NCI-H1436 treated with DMSO at 0.1 percent for 48 hours (cell line): ENCODE data around the gene TRIP10.
"Not testable (repeated sequence)": the region's sequence is repeated elsewhere in the genome, so short reads cannot be mapped to it uniquely, and the experiment has no call there.

Experiments used
- DNase-seq: peaks from one replicate; lab custom pipeline; 2025; lab: John Stamatoyannopoulos, UW

The TRIP10 gene

DNA sequence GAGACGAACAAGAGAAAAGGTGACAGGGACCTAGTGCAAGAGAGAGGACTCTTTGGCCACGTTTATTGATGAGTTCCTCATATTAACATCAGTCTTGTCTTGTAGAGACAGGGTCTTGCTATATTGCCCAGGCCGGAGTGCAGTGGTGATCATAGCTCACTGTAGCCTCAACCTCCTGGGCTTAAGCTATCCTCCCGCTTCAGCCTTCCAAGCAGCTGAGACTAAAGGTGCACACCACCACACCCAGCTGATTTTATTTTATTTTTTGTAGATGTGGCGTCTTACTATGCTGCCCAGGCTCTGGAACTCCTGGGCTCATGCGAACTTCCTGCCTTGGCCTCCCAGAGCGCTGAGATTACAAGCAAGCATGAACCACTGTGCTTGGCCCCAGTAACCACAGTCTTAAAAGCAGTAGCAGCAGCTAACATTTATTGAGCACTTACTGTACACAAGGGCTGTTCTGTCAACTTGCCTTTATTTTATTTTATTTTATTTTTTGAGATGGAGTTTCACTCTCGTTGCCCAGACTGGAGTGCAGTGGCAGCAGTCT lies 28.8 kb downstream of the TRIP10 start:
- no peak for DNase-seq

DNA sequence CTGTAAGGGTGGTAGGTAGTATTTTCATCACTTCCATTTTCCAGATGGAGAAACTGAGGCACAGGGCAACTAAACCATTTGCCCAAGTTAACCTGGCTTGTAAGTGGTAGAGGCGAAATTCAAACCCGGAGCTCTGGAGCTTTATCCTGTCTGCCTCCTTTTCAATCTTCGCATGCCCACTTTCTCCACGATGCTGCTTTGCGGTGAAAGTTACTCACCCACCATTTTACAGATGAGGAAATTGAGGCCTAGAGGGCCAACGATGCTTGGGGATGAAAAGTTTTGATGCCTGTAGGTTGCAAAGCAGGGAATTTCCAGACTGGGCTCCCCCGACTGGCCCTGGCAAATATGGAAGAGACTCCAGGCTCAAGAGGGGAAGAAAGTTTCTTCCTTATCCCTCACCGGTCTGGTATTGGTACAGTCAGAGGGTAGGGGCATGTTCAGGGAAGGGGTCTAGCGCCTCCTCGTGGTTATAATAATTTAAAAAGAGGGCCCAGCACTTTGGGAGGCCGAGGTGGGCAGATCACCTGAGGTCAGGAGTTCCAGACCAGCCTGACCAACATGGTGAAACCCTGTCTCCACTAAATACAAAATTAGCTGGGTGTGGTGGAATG lies 29.6 kb downstream of the TRIP10 start:
- no peak for DNase-seq

DNA sequence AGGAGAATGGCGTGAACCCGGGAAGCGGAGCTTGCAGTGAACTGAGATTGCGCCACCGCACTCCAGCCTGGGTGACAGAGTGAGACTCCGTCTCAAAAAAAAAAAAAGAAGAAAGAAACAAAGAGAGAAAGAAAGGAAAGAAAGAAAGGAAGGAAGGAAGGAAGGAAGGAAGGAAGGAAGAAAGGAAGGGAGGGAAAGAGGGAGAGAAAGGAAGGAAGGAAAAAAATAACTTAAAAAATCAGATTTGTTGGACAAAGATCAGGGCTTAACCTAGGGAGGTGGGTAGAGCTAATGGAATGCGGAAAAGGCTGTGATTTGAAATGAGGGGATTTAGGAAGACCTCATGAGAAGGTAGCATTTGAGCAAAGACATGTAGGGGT lies 32.2 kb downstream of the TRIP10 start:
- DNase-seq = not testable (repeated sequence)

DNA sequence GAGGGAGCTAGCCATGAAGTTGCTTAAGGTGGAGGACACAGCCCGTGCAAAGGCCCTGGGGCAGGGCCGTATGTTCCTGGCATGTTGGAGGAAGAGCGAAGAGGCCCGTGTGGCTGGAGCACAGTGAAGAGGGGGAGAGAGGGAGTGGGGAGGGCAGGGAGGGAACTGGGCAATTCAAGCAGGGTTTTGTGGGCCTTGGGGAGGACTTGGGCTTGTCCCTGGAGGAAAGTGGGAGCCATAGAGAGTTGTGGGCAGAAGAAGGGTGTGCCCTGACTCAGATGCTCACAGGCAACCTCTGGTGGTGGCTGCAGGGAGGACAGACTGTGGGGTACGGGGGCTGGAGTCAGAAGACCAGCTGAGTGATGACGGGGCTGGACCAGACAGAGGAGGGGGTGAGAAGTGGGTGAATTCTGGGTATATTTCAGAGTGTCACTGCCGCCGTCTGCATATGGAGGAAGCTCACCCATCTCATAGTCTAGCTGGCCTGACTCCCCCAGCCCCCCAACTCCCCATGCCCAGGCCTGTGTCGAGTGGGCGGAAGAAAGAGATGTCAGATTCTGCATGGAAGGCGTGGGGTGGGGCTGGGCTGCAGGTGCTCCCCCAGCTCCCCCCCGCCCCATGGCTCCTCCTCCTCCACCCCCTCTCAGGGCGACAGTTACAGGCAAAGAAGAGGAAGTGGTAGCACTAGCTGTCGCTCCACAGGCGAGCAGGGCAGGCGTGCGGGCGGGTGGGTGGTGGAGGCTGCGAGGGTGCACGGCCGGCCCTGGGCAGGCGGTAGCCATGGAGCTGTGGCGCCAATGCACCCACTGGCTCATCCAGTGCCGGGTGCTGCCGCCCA lies 32.8 kb downstream of the TRIP10 start, which contains the start of gene VAV1:
VAV1 (plus strand) TSS at position 681 of the 838 bp plus-strand sequence; CDS start at position 781, 100 bp downstream.
- DNase-seq = no peak

DNA sequence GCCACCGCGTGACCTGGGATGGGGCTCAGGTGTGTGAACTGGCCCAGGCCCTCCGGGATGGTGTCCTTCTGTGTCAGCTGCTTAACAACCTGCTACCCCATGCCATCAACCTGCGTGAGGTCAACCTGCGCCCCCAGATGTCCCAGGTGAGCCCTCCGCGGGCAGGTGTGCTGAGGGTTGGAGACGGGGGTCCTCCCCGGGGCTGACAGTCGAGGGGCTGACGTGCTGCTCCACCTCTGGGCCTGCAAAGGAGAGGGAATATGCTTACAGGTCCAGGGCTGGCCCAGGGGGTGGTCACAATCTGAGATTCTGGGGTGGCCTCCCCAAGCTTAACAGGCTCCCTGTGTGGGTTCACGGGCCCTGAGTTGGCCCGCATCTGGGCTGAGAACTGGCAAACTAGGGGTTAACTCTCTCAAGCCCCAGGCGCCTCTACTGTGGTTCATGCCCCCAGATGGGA lies 33.4 kb downstream of the TRIP10 start:
- DNase-seq = no peak

DNA sequence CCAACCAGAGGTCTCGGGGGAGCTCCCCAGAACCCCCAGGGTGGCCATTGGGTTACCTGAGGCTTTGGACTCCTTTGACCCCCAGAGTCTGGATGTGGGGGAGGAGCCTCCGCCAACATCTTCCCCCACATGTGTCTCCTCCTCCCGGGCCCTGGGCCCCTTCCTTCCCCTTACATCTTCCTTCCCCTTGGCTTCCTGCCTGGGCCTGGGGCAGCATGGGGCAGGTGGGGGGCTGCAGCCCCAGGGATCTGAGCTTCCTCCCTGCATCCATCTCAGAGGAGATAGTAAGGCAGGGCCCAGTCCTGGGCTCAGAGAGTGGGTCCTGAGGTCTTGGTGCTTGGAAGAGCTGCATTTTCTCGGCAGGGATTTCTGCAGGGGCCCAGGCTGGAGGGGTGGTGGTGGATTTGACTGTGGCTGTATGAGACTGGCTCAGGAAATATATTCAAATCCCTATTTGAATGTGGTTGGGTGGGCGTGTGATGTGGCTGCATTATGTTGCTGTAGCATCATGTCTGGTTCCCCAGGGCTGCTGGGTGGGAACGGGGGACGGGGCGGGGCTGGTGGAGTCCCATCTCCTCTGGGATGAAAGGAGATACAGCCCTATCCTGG lies 33.9 kb downstream of the TRIP10 start:
- no peak for DNase-seq

DNA sequence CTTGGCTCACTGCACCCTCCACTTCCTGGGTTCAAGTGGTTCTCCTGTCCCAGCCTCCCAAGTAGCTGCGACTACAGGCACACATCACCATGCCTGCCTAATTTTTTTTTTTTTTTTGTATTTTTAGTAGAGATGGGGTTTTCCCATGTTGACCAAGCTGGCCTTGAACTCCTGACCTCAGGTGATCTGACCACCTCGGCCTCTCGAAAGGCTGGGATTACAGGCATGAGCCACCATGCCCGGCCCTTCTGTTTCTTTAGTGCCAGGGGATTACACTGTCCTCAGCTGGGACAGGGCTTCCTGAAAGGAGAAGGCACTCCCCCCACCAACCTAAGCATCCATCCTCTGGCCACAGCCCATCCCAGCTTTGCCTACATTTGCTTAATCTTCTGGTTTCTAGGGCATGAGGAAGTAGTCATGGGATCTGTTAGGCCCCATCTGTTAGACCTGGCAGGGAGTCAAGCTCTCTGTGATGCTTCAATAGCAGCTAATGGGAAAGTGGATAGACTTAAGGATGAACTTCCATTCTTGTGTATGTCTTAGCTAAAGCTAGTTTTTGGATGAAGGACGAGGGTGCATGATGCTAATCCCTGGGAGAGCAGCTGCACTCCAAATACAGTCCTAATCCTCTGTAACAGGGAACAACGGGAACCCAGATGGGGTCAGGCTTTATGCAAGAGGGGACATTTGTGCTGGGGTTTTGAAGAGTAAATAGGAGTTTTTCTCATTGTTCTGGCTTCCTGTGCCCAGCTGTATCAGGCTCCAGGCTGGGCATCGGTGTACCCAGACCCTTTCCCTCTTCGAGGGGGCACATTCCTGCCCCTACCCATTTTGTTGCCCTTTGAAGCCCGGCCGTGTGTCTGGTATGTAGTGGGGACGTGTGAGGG lies 35.6 kb downstream of the TRIP10 start:
- DNase-seq = no peak

DNA sequence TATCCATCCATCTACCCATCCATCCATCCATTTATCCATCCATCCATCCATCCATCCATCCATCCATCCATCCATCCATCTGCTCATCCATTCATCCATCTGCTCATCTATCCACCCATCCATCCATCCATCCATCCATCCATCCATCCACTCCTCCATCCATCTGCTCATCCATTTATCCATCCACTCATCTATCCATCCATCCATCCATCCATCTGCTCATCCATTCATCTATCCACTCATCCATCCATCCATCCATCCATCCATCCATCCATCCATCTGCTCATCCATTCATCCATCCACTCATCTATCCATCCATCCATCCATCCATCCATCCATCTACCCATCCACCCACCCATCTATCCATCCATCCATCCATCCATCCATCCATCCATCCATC lies 36.6 kb downstream of the TRIP10 start:
- not testable (repeated sequence) for DNase-seq

DNA sequence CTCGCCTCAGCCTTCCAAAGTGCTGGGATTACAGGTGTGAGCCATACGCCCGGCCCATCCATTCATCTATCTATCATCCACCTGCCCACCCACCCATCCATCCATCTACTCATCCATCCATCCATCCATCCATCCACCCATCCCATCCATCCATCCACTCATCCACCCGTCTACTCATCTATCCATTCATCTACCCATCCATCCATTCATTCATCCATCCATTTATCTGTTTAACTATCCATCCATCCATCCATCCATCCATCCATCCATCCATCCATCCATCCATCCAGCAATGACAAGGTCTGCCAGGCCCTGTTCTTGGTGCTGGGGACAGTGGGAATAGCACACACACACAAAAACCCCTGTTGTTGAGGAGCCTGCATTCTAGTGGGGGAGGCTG lies 37.5 kb downstream of the TRIP10 start:
- no peak for DNase-seq

DNA sequence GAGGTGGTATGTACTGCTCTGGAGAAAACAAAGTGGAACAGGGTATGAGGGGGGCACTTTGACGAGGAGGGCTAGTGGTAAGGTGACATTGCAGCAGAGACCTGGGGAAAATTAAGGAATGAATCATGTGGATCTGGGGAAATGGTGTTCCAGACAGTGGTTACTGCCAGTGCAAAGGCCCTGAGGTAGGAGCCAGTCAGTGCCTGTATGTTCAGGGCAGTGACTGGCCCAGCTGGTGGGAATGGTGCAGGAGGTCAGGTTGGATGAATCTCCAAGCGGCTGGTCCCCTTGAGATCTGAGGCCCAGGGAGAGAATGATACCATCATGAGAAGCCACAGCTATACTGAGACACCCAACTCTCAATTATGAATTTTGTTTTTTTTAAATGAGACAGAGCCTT lies 38.0 kb downstream of the TRIP10 start:
- no peak for DNase-seq

DNA sequence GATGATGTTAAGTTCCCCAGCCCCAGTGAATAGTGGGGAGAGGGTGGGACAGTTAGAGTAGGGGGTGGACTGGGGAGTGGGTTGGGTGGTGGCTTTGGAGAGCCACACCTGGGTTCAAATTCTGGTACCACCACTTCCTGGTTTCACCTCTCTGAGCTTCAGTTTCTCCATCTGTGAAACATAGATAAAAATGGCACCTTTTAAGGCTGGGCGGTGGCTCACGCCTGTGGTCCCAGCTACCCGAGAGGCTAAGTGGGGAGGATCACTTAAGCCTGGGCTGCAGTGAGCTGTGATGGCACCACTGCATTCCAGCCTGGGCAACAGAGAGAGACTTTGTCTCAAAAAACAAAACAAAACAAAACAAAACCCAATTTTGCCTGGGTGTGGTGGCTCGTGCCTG lies 38.9 kb downstream of the TRIP10 start:
- DNase-seq = no peak

DNA sequence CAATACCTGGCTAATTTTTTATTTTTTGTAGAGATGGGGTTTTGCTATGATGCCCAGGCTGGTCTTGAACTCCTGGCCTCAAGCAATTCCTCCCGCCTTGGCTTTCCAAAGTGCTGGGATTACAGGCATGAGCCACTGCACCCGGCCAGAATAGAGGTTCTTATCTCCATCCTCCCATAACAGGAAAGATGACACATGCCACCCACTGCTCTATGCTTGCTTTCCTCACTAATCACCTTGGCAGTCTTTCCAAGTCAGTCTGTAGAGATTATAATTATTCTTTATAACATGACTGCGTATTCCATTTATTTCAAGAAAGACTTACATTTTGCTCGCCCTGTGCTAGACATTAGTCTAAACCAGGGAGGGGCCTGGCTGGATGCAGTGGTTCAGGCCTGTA lies 39.7 kb downstream of the TRIP10 start:
- no peak for DNase-seq

DNA sequence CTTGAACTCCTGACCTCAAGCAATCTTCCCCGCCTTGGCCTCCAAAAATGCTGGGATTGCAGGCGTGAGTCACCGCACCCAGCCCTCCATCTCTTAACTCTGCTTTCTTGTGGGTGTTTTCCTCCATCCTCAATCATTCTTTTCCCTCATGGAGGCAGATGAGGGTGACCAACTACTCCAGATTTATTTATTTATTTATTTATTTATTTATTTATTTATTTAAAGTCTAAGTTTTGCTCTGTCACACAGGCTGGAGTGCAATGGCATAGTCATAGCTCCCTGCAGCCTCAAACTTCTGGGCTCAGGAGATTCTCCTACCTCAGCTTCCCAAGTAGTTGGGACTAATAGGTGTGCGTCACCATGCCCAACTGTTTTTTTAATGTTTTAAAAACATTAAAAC lies 47.9 kb downstream of the TRIP10 start:
- no peak for DNase-seq

DNA sequence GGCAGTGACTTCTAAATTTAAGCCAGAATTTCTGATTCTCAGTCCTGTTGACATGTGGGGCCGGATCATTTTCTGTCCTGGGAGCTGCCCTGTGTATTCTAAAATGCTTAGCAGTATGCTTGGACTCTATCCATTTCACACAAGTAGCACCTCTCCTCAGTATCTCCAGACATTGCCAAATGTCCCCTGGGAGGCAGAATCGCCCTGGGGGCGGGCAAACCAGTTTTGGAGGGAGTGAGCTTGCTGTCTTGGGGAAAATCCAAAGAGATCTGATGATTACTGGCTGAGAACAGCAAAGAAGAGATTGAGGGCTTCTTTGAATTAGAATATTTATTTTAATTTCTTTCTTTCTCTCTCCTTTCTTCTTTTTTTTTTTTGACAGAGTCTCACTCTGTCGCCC lies 49.4 kb downstream of the TRIP10 start:
- no peak for DNase-seq

DNA sequence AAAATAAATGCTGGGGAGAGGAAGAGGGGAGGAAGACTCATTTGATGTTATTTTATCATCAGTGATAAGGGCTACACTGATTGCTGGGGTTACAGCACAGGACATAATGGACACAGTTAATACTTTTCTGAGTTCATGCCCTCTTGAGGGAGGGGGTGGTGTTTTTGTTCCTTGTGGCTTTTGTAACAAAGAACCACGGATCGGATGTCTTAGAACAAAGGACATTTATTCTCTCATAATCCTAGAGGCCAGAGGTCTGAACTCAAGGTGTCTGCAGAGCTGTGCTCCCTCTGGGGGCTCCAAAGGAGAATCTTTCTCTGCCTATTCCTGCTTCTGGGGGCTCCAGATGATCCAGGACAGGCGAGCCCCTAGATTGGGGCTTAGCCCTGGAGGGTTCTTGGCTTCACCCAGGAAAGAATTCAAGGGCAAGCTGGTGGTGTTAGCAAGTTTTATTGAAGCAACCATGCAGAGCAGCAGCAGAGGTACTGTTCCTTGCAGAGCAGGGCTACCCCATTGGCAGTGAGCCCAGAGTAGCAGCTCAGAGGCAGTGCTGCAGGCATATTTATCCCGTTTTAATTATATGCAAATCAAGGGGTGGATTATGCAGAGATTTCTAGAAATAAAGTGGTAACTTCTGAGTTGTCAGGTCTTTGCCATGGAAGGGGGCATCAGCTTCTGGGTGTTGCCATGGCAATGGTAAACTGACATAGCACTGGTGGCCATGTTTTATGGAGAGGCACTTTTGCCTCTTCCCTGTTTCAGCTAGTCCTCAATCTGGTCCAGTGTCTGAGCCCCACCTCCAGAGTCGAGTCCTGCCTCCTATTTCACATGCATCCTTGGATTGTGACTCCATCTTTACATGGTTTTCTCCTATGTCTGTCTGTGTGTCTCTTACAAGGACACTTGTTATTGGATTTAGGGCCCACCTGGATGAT lies 51.0 kb downstream of the TRIP10 start:
- no peak for DNase-seq

DNA sequence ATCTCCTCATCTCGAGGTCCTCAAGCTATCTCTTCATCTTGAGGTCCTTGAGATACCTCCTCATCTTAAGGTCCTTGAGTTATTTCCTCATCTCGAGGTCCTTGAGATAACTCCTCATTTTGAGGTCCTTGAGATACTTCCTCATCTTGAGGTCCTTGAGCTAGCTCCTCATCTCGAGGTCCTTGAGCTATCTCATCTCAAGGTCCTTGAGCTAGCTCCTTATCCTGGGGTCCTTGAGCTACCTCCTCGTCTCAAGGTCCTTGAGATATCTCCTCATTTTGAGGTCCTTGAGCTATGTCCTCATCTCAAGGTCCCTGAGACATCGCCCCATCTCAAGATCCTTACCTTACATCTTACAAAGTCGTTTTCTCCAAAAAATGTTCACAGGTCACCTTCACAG lies 51.8 kb downstream of the TRIP10 start:
- no peak for DNase-seq

DNA sequence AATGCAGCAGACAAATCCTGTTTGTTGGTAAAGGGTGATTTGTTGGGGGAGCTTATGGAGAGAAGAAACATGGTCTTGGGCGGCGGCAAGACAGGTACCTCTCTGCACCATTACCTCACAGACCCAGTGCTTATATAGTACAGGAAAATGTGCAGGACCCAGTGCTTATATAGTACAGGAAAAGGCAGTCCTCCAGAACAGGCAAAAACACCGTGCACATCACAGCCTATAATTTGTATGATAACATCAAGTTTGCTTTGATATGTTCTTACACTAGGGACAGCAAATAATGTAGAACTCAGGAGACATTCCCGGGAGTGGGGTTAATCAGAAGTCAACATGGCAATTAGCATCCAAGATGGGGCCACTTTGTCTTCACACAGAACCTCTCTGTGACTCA lies 53.9 kb downstream of the TRIP10 start:
- no peak for DNase-seq

DNA sequence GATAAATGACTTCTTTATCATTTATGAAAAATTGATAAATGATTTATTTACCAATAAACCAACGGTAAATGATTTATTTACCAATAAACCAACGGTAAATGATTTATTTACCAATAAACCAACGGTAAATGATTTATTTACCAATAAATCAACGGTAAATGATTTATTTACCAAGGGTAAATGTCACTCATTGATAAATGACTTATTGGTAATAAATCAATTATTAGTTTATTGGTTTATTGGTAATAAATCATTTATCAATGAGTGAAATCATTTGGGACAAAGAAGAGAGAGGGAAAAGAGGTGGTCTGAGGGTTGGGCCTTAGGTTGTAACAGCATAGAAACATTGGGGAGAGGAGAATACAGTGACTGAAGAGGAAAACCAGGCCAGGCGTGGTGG lies 54.5 kb downstream of the TRIP10 start:
- no peak for DNase-seq

DNA sequence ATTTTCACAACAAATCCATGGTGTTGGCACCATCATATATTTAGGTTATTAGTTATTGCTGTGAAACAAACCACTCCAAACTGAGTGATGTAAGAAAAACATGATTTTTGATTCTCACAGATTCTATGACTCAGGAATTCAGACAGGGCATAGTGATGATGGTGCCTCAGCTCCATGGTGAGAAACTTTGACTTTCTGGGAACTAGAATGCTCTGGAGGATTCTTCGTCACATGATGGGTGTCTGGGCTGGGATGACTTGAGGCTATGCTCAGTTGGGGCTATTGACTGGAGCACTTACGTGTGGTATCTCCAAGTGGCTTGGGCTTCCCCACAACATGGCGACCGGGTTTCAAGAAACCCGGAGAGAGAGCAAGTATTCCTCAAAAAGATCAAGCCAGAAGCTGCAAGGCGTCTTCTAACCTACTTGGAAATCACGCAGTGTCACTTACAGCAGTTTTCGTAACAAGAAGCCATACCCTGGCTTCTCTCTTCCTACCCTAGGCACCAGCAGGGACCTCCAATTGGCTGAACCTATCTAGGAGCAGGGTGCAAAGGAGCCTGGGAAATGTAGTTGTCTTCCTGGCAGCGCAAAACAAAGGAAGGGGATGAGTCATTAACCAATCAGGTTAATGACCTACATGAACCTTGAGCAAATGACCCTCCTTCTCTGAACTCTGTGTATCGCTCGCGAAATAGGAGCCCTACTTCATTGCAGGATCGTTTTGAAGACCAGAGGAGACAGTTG lies 55.4 kb downstream of the TRIP10 start:
- no peak for DNase-seq

DNA sequence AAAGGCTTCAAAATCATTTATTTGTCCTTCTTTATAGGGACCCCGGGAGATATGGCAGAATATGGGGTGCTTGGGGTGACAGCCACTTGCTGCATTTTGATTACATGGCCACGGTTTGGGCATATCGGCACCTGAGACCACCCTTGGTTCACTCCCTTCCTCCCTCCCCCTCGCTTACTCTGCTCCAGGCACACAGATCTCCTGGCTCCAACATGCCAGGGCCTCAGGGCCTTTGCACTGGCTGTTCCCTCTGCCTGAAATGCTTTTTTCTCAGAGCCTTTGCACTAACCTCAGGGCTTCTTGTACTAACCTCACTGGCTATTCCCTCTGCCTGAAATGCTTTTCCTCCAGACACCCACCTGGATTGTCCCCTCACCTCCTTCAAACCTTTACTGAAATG lies 56.8 kb downstream of the TRIP10 start:
- DNase-seq = no peak
